SK-N-SH treated with all-trans-retinoic acid at 6 μM for 48 hours (cell line): ENCODE measurements around the gene FGFBP3.

Experiments
- ATAC-seq: fragments of 200-7000 bp; cut with Tn5 transposase; 3 replicates; pipeline ENCODE4 v1.9.1; 2020; ENCODE audit warnings: mild to moderate bottlenecking, moderate library complexity
- BACH2 ChIP-seq: fragments of 250-450 bp; sonication (Bioruptor Pico); IDR thresholded peaks from 2 replicates; pipeline ENCODE4 v1.9.0; 2021; ENCODE audit warnings: mild to moderate bottlenecking, borderline replicate concordance
- CSDC2 ChIP-seq: fragments of 250-450 bp; sonication (Bioruptor Pico); IDR thresholded peaks from 2 replicates; pipeline ENCODE4 v1.5.0; 2020; ENCODE audit warnings: mild to moderate bottlenecking, moderate library complexity
- ESRRG ChIP-seq: fragments of 250-450 bp; sonication (Bioruptor Pico); IDR thresholded peaks from 2 replicates; pipeline ENCODE4 v1.6.1; 2021; ENCODE audit warnings: mild to moderate bottlenecking
- GLIS3 ChIP-seq: fragments of 250-450 bp; sonication (Bioruptor Pico); IDR thresholded peaks from 2 replicates; pipeline ENCODE4 v1.5.0; 2020; ENCODE audit warnings: mild to moderate bottlenecking, moderate library complexity
- ISL1 ChIP-seq: fragments of 250-450 bp; sonication (Bioruptor Pico); IDR thresholded peaks from 2 replicates; pipeline ENCODE4 v2.1.2; 2022; ENCODE audit warnings: mild to moderate bottlenecking, moderate library complexity
- OSR1 ChIP-seq: fragments of 250-450 bp; sonication (Bioruptor Pico); IDR thresholded peaks from 2 replicates; pipeline ENCODE4 v1.8.0; 2022; ENCODE audit warnings: moderate library complexity, mild to moderate bottlenecking, inconsistent platforms
- PPARA ChIP-seq: fragments of 250-450 bp; sonication (Bioruptor Pico); IDR thresholded peaks from 2 replicates; pipeline ENCODE4 v1.5.0; 2020; ENCODE audit warnings: mild to moderate bottlenecking, borderline replicate concordance
- SNAI2 ChIP-seq: fragments of 250-450 bp; sonication (Bioruptor Pico); IDR thresholded peaks from 2 replicates; pipeline ENCODE4 v1.5.0; 2020; ENCODE audit warnings: mild to moderate bottlenecking, moderate library complexity
- TCF4 ChIP-seq: fragments of 250-450 bp; sonication (Bioruptor Pico); IDR thresholded peaks from 2 replicates; pipeline ENCODE4 v1.8.0; 2021; ENCODE audit warnings: mild to moderate bottlenecking, moderate library complexity, borderline replicate concordance
- TOX ChIP-seq: fragments of 250-450 bp; sonication (Bioruptor Pico); IDR thresholded peaks from 2 replicates; pipeline ENCODE4 v1.8.0; 2021; ENCODE audit warnings: mild to moderate bottlenecking, moderate library complexity, borderline replicate concordance
- ZC3H10 ChIP-seq: fragments of 250-450 bp; sonication (Bioruptor Pico); IDR thresholded peaks from 2 replicates; pipeline ENCODE4 v1.5.1; 2021; ENCODE audit warnings: mild to moderate bottlenecking, moderate library complexity
- ZFP3 ChIP-seq: fragments of 250-450 bp; sonication (Bioruptor Pico); IDR thresholded peaks from 2 replicates; pipeline ENCODE4 v1.5.0; 2020; ENCODE audit warnings: mild to moderate bottlenecking, moderate library complexity
- ZFP30 ChIP-seq: fragments of 450-650 bp; formaldehyde crosslinking; IDR thresholded peaks from 2 replicates; pipeline ENCODE4 v1.5.0; 2022; ENCODE audit warnings: mild to moderate bottlenecking, moderate library complexity
- ZNF565 ChIP-seq: fragments of 450-650 bp; formaldehyde crosslinking; conservative IDR thresholded peaks from 2 replicates; pipeline ENCODE4 v1.5.0; 2020; ENCODE audit warnings: low read depth, mild to moderate bottlenecking, moderate library complexity
- ZNF70 ChIP-seq: fragments of 450-650 bp; formaldehyde crosslinking; IDR thresholded peaks from 2 replicates; pipeline ENCODE4 v1.5.0; 2020; ENCODE audit warnings: mild to moderate bottlenecking, moderate library complexity
- TF ChIP-seq, protein P1 (sequence below): fragments of 250-450 bp; sonication (Bioruptor Pico); IDR thresholded peaks from 2 replicates; pipeline ENCODE4 v1.5.1; 2021; ENCODE audit warnings: mild to moderate bottlenecking, moderate library complexity
- TF ChIP-seq, protein P2 (sequence below): fragments of 250-450 bp; sonication (Bioruptor Pico); IDR thresholded peaks from 2 replicates; pipeline ENCODE4 v1.8.0; 2020; ENCODE audit warnings: mild to moderate bottlenecking, moderate library complexity, borderline replicate concordance
- TF ChIP-seq, protein P3 (sequence below): fragments of 250-450 bp; sonication (Bioruptor Pico); IDR thresholded peaks from 2 replicates; pipeline ENCODE4 v1.8.0; 2021; ENCODE audit warnings: low read depth, mild to moderate bottlenecking, moderate library complexity, borderline replicate concordance
- TF ChIP-seq, protein P4 (sequence below): fragments of 250-450 bp; sonication (Bioruptor Pico); IDR thresholded peaks from 2 replicates; pipeline ENCODE4 v1.5.0; 2020; ENCODE audit warnings: mild to moderate bottlenecking, moderate library complexity
- TF ChIP-seq, protein P5 (sequence below): fragments of 250-450 bp; sonication (Bioruptor Pico); IDR thresholded peaks from 2 replicates; pipeline ENCODE4 v1.5.1; 2020; ENCODE audit warnings: low read depth, mild to moderate bottlenecking, moderate library complexity

The FGFBP3 gene

DNA sequence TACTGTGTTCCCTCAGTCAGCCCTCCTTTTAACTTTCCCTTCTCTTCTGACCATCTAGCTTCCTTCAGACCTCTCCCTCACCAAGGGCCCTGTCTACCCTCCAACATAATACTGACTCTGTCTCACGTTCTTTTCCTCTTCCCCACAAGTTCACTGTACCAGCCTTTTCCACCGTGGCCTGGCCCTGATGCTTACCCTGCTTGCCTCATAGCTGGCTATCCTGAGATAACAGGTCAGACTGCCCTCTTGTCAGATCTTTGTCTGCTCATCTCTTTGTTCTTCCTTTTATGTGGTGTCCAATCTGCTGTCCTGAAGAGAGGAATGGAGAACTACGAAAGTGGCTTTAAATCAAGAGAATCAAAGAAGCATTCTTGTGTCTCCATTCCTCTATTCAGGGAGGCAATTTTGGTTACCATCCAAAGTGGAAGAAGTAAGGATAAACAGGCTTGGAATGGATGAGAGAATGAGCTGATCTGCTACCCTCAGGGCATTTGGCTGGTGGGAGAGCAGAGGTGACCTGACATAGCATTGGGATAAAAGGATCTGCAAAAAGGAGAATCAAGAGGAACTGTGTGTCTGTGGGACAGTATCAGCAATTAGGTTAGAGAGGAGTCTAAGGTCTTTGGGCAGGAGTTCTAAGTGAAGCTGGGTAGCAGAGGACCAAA, 22.4 kb upstream of the FGFBP3 start:
- no peak for TF ChIP-seq TCF4 (CRISPR knock-in tag)
- TF ChIP-seq, protein P1, sequence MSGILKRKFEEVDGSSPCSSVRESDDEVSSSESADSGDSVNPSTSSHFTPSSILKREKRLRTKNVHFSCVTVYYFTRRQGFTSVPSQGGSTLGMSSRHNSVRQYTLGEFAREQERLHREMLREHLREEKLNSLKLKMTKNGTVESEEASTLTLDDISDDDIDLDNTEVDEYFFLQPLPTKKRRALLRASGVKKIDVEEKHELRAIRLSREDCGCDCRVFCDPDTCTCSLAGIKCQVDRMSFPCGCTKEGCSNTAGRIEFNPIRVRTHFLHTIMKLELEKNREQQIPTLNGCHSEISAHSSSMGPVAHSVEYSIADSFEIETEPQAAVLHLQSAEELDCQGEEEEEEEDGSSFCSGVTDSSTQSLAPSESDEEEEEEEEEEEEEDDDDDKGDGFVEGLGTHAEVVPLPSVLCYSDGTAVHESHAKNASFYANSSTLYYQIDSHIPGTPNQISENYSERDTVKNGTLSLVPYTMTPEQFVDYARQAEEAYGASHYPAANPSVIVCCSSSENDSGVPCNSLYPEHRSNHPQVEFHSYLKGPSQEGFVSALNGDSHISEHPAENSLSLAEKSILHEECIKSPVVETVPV (CRISPR knock-in tag) = no peak
- TF ChIP-seq, protein P2, sequence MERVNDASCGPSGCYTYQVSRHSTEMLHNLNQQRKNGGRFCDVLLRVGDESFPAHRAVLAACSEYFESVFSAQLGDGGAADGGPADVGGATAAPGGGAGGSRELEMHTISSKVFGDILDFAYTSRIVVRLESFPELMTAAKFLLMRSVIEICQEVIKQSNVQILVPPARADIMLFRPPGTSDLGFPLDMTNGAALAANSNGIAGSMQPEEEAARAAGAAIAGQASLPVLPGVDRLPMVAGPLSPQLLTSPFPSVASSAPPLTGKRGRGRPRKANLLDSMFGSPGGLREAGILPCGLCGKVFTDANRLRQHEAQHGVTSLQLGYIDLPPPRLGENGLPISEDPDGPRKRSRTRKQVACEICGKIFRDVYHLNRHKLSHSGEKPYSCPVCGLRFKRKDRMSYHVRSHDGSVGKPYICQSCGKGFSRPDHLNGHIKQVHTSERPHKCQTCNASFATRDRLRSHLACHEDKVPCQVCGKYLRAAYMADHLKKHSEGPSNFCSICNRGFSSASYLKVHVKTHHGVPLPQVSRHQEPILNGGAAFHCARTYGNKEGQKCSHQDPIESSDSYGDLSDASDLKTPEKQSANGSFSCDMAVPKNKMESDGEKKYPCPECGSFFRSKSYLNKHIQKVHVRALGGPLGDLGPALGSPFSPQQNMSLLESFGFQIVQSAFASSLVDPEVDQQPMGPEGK (CRISPR knock-in tag) = no peak
- no peak for TF ChIP-seq ZNF565 (CRISPR knock-in tag)
- TF ChIP-seq, protein P3, sequence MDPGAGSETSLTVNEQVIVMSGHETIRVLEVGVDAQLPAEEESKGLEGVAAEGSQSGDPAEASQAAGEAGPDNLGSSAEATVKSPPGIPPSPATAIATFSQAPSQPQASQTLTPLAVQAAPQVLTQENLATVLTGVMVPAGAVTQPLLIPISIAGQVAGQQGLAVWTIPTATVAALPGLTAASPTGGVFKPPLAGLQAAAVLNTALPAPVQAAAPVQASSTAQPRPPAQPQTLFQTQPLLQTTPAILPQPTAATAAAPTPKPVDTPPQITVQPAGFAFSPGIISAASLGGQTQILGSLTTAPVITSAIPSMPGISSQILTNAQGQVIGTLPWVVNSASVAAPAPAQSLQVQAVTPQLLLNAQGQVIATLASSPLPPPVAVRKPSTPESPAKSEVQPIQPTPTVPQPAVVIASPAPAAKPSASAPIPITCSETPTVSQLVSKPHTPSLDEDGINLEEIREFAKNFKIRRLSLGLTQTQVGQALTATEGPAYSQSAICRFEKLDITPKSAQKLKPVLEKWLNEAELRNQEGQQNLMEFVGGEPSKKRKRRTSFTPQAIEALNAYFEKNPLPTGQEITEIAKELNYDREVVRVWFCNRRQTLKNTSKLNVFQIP = no peak
- TF ChIP-seq ZFP3 (CRISPR knock-in tag) = no peak
- ATAC-seq = no peak

DNA sequence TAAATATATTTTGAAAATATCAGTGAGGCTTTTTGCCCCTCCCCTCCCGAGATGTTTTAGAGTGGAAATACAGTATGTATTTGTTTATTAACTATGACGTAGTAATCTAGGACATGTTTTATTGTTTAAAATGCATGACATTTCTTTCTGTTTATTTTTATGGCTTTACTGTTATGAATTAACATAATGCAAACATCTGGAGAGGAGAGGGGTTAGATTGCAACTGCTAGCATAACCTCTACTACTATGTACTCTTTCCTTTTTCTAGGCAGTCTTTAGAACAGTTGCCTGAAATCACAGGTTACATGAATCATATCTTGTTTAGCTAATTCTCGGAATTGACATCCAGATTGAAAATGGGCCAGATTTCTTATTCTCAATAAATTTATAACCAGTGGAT, 21.7 kb upstream of the FGFBP3 start:
- no peak for ATAC-seq
- TF ChIP-seq BACH2 (CRISPR knock-in tag) (no peak), SNAI2 (CRISPR knock-in tag) (no peak), GLIS3 (no peak), TCF4 (CRISPR knock-in tag) (no peak), ZNF70 (no peak), ZFP30 (CRISPR knock-in tag) (no peak), OSR1 (no peak), TOX (no peak), ZC3H10 (CRISPR knock-in tag) (no peak), ZFP3 (CRISPR knock-in tag) (no peak), PPARA (CRISPR knock-in tag) (no peak), ISL1 (CRISPR knock-in tag) (no peak), CSDC2 (CRISPR knock-in tag) (no peak), ESRRG (CRISPR knock-in tag) (no peak)
- TF ChIP-seq, protein P1 (CRISPR knock-in tag) = no peak
- TF ChIP-seq, protein P4, sequence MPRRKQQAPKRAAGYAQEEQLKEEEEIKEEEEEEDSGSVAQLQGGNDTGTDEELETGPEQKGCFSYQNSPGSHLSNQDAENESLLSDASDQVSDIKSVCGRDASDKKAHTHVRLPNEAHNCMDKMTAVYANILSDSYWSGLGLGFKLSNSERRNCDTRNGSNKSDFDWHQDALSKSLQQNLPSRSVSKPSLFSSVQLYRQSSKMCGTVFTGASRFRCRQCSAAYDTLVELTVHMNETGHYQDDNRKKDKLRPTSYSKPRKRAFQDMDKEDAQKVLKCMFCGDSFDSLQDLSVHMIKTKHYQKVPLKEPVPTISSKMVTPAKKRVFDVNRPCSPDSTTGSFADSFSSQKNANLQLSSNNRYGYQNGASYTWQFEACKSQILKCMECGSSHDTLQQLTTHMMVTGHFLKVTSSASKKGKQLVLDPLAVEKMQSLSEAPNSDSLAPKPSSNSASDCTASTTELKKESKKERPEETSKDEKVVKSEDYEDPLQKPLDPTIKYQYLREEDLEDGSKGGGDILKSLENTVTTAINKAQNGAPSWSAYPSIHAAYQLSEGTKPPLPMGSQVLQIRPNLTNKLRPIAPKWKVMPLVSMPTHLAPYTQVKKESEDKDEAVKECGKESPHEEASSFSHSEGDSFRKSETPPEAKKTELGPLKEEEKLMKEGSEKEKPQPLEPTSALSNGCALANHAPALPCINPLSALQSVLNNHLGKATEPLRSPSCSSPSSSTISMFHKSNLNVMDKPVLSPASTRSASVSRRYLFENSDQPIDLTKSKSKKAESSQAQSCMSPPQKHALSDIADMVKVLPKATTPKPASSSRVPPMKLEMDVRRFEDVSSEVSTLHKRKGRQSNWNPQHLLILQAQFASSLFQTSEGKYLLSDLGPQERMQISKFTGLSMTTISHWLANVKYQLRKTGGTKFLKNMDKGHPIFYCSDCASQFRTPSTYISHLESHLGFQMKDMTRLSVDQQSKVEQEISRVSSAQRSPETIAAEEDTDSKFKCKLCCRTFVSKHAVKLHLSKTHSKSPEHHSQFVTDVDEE (CRISPR knock-in tag) = no peak
- TF ChIP-seq, protein P2 (CRISPR knock-in tag) = no peak
- TF ChIP-seq, protein P3 = no peak
- TF ChIP-seq, protein P5, sequence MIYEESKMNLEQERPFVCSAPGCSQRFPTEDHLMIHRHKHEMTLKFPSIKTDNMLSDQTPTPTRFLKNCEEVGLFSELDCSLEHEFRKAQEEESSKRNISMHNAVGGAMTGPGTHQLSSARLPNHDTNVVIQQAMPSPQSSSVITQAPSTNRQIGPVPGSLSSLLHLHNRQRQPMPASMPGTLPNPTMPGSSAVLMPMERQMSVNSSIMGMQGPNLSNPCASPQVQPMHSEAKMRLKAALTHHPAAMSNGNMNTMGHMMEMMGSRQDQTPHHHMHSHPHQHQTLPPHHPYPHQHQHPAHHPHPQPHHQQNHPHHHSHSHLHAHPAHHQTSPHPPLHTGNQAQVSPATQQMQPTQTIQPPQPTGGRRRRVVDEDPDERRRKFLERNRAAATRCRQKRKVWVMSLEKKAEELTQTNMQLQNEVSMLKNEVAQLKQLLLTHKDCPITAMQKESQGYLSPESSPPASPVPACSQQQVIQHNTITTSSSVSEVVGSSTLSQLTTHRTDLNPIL (CRISPR knock-in tag) = no peak
